Endometrial microvascular endothelial cells (primary cell): ENCODE results near the gene SPRED3. TPM values are rescaled to one million over a fixed set of nuclear protein-coding genes. Genes with fewer than 3 reads are reported as not detected.
"Not testable (repeated sequence)": the region's sequence is repeated elsewhere in the genome, so short reads cannot be mapped to it uniquely, and the experiment has no call there.

Experiments used
- in situ Hi-C: cut with HindIII; loops from 2 replicates; pipeline ENCODE4 v1.10.0; 2017; ENCODE audit warnings: low sequenced_read_pairs, low pct_unique_long_range_greater_than_20kb; ENCODE audit errors: inconsistent ontology term
- total RNA-seq: library from RNA; depleted of rRNA; stranded (reverse); fragments of >200 nt; gene quantifications from one replicate; pipeline ENCODE4 v1.2.3, GENCODE V29; 2015; ENCODE audit errors: inconsistent ontology term

Gene SPRED3
- total RNA-seq = 7.0 TPM

GRCh38 chr19:38388349-38389100 is at the start of gene SPRED3:
TSS of gene SPRED3 (plus strand) at chr19:38388697. CDS start at chr19:38390303, 1,606 bp downstream.
- in situ Hi-C loops = no loop called here

GRCh38 chr19:38339011-38339410 is 49.5 kb upstream of the SPRED3 start:
- in situ Hi-C loops = not testable (repeated sequence)

- in situ Hi-C loops = no loop called here
These were observed 47.6 kb upstream of the SPRED3 start for GRCh38 chr19:38340927-38341326.

GRCh38 chr19:38346837-38347236 is 41.7 kb upstream of the SPRED3 start:
- in situ Hi-C loops = no loop called here

- in situ Hi-C loops = no loop called here
These were observed 37.6 kb upstream of the SPRED3 start for GRCh38 chr19:38350883-38351282.

- in situ Hi-C loops = no loop called here
These were observed 36.6 kb upstream of the SPRED3 start for GRCh38 chr19:38351865-38352395.

GRCh38 chr19:38352611-38353010 is 35.9 kb upstream of the SPRED3 start:
- in situ Hi-C loops = no loop called here

- in situ Hi-C loops = no loop called here
These were observed 32.5 kb upstream of the SPRED3 start for GRCh38 chr19:38355728-38356725.

- in situ Hi-C loops = no loop called here
These were observed 30.4 kb upstream of the SPRED3 start for GRCh38 chr19:38358071-38358470.

- in situ Hi-C loops = no loop called here
These were observed 29.1 kb upstream of the SPRED3 start for GRCh38 chr19:38359242-38360021.

- in situ Hi-C loops = no loop called here
These were observed 28.1 kb upstream of the SPRED3 start for GRCh38 chr19:38360351-38360750.

GRCh38 chr19:38360839-38361631 is 27.5 kb upstream of the SPRED3 start:
- in situ Hi-C loops = no loop called here

- in situ Hi-C loops = no loop called here
These were observed 26.8 kb upstream of the SPRED3 start for GRCh38 chr19:38361633-38362075.

- in situ Hi-C loops = no loop called here
These were observed 26.2 kb upstream of the SPRED3 start for GRCh38 chr19:38362076-38362945.

- in situ Hi-C loops = not testable (repeated sequence)
These were observed 25.4 kb upstream of the SPRED3 start for GRCh38 chr19:38362946-38363688.

- in situ Hi-C loops = no loop called here
These were observed 21.5 kb upstream of the SPRED3 start for GRCh38 chr19:38367041-38367440.
